ENCODE results near the gene GSTM1.
"Not testable (repeated sequence)": the region's sequence is repeated elsewhere in the genome, so short reads cannot be mapped to it uniquely, and the experiment has no call there.

The GSTM1 gene

DNA sequence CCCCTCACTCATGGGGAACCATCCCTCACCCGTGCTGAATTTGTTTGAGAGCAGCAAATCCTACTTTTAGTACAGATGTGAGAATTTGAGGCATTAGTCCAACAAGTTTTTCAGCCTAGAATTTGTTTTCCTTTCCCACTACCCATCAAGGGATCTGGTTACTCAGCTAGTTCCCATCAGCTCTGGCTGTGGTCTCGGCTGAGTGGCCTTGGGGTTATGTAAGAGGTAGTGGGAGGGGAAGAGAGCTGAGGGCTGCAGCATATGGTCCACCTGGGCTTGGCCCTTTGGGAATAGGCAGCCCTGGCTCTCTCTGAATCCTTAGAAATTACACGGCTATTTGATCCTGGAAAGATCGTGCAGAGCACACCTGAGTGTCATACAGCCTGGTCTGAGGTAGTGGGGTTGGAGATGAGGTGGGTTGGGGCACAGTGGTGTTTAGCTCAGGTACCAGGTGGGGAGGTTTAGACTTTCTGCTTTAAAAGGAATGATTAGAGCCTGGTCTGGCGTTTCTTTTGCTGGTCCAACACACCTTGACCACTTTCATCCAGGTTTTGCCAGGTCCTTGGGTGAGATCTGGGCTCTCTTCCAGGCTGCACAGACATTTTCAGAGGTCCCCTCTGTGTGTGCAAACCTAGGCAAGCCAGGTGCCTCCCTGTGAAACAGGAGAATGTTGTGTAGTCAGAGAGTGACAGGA lies 27.5 kb upstream of the GSTM1 start:
- no peak for DNase-seq (ENCODE audit: extremely low read depth in 1 of 2, low read depth in 1 of 2)

DNA sequence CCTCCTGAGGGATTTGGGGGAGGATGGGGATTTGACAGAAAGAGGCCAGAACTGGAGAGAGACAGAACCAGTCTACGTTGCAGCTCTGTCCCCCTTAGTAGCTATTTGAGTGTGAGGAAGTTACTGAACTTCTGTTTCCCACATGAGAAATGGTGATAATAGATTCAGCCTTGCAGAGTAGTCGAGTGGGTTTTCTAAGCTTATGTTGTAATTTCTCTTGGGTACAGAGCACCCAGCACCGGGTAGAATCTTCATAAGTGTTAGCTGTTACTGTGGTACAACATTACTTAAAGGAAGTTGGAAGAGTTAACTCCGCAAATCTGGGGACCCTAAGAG lies 27.0 kb upstream of the GSTM1 start:
- DNase-seq (ENCODE audit: extremely low read depth in 1 of 2, low read depth in 1 of 2): not testable (repeated sequence)

DNA sequence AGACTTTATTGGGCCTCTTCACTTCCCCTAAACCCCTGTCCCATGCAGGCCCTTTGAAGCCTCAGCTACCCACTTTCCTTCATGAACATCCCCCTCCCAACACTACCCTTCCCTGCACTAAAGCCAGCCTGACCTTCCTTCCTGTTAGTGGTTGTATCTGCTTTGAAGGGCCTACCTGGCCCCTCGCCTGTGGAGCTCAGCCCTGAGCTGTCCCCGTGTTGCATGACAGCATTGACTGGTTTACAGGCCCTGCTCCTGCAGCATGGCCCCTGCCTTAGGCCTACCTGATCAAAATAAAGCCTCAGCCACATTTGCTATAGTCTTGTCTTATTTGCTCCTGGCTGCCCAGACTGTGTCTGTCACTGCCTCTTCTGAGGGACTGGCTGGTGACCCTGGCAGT lies 26.2 kb upstream of the GSTM1 start:
- no peak for DNase-seq (ENCODE audit: extremely low read depth in 1 of 2, low read depth in 1 of 2)

DNA sequence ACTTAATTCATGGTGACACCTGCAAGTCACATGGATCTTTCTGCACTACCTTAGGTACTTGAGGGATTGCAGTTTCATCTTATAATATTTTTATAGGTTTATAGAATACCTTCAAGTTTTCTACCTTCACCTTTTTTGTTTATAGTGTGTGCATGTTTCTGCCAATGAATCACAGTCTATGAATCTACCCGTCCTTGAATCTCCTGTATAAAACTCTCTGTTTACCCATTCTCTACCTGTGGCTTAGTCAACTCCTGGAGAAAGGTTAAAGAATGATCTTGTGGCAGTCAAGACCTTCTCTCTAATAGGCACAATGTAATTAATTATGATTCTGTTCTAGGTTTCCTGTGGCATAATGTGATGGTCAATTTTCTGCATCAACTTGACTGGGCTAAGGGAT lies 22.9 kb upstream of the GSTM1 start:
- DNase-seq (ENCODE audit: extremely low read depth in 1 of 2, low read depth in 1 of 2): no peak

DNA sequence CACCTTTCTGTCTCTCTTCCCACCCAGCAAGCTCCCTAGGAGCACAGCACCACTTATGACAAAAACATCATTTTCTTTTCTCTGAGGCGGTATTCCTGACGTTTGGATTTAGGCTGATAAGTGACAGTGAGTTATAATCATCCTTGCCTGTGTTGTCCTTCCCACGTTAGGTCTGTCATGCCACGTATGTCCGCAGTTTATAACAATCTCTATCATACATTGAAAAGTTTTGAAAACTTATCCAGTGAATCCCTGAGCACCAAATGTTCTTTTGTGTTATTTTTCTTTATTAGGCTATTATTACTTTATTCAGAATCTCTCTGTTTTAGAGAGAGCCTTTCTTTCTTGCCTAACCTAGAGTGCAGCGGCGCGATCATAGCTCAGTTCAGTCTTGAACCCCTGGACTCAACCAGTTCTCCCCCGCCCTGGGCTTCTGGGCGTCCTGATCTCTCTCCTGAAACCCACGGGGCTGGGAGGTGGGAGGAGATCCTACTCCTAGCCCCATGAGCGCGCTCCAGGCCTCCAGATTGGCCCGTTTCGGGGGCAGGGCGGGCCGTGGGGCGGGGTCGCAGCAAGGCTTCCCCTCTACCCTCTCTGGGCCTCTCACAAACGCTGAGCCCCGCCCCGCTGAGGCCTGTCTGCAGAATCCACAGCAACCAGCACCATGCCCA lies 20.0 kb upstream of the GSTM1 start, which contains the start of gene GSTM2:
Gene GSTM2, plus strand, starts transcription at position 606 of the 671 bp plus-strand sequence. Its CDS starts 59 bp downstream, at position 665.
- DNase-seq (ENCODE audit: extremely low read depth in 1 of 2, low read depth in 1 of 2): peak; percentile 67 to 77

DNA sequence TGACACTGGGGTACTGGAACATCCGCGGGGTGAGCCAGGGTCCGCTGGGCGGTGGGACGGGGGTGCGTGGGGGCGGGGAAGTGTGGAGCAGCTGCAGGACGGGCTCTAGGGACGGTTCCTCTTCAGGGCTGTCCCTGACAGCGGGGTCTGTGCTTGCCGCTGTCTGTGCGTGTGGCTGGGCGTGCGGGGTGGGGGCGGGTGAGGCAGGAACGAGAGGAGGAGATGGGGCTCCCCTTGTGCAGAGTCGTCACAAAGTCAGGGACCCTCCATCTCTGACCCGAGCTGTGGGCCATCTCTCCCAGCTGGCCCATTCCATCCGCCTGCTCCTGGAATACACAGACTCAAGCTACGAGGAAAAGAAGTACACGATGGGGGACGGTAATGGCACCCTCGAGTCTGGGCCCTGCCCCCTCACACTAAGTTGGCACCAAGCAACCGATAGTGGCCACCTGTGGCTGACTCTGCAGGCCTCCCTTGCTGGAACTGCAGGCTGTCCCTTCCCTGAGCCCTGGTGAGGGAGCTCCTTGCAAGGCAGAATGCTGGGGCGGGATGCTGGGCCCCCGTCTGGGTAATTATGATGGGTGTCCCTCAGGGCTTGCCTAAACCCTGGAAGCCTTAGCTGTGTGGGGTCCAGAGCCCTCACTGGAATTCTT lies 19.4 kb upstream of the GSTM1 start:
- DNase-seq (ENCODE audit: extremely low read depth in 1 of 2, low read depth in 1 of 2): no peak

DNA sequence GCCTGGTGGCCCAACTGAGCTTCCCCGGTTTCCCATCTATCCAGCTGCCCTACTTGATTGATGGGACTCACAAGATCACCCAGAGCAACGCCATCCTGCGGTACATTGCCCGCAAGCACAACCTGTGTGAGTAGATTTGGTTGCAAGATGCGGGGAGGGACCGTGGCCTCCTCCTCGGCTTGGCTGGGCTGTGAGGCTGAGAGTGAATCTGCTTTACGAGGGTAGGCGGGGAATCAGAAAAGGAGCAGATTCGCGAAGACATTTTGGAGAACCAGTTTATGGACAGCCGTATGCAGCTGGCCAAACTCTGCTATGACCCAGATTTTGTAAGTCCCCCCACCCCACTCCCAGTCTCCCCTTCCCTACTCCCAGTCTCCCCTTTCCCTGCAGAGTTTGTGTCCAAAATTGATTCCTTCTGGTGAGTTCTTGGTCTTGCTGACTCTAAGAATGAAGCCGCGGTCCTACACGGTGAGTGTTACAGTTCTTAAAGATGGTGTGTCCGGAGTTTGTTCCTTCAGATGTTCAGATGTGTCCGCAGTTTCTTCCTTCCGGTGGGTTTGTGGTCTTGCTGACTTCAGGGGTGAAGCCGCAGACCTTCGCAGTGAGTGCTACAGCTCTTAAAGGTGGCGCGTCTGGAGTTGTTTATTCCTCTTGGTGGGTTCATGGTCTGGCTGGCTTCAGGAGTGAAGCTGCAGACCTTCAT lies 18.2 kb upstream of the GSTM1 start:
- DNase-seq (ENCODE audit: extremely low read depth in 1 of 2, low read depth in 1 of 2): peak in 1 of 2 donors; percentile 8

DNA sequence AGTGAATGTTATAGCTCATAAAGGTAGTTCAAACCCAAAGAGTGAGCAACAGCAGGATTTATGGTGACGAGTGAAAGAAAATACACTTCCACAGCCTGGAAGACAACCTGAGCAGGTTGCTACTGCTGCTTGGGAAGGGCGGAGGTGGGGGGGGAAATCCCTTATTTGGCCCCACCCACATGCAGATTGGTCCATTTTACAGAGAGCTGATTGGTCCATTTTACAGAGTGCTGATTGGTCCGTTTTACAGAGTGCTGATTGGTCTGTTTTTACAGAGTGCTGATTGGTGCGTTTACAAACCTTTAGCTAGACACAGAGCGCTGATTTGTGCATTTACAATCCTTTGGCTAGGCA lies 17.7 kb upstream of the GSTM1 start:
- not testable (repeated sequence) for DNase-seq (ENCODE audit: extremely low read depth in 1 of 2, low read depth in 1 of 2)

DNA sequence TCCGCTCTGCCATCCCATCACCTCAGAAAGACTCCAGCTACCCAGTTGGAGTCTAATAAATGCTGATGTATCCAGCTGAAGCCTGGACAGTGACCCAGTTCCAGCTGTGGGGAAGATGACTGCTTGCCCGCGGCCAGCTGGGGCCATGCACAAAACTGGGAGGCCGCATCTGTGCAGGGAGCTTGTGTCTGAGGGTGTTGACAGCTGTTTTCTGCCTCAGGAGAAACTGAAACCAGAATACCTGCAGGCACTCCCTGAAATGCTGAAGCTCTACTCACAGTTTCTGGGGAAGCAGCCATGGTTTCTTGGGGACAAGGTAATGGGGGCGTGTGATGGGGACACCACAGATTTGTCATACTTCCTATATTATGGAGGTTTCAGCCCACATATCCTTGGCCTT lies 16.6 kb upstream of the GSTM1 start:
- no peak for DNase-seq (ENCODE audit: extremely low read depth in 1 of 2, low read depth in 1 of 2)

DNA sequence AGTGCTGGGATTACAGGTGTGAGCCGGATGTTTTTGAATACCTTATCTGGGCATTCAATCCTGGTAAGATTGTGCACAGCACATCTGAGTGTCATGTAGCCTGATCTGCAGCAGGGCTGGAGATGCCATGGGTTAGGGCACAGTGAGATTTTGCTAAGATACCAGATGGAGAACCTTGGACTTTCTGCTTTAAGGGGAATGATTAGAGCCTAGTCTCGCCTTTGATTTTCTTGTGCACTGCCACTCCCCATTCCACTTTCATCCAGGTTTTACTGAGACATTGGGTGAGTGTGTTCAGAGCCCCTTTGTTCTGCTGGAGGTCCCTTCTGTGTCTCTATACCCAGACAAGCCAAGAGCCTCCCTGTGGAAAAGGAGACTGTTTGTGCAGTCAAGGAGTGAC lies 13.8 kb upstream of the GSTM1 start:
- not testable (repeated sequence) for DNase-seq (ENCODE audit: extremely low read depth in 1 of 2, low read depth in 1 of 2)

DNA sequence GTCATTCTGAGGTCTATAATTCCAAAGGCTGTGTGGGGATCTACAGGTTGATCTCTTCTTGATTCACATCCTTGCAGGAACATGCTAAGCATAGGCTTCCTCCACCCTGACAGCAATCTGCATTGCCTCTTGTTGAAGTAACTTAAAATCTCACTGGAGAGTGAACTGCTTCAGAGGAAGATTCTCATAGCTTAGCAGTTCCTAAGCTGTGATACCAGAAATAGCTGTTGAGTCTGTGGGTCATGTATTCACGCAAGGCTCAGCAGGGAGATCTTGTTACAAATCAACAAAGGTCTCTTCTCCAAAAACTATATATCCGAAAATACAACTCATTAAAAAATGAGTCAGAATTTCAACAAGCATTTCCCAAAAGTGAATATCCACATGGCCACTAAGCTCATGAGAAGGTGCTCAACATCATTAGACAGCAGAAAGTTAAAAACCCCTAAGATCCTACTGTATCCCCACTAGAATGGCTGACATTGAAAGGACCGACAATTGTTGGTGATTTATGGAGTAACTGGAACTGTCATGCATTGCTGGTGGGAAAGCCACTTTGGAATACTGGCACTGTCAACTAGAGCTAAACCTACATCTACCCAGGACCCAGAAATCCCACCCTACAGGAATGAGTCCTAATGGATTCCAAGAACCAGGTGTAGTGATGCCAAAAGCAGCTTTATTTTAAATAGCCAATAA lies 10.8 kb upstream of the GSTM1 start:
- not testable (repeated sequence) for DNase-seq (ENCODE audit: extremely low read depth in 1 of 2, low read depth in 1 of 2)

DNA sequence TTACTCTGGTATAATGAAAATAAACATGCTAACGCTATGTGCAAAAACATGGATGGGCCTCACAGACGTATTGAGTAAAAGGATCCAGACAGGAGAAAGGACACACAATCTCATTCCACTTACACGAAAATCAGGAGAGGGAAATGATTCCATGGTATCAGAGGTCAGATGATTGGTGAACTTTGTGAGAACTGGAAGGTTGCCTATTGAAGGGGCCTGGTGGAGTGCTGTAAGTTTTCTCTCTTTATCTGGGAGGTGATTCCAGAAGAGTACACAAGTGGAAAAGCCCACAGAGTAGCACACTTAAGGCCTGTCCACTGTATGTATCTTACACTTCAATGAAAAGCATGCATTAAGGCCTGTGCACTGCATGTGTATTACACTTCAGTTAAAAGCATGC lies 10.2 kb upstream of the GSTM1 start:
- no peak for DNase-seq (ENCODE audit: extremely low read depth in 1 of 2, low read depth in 1 of 2)

DNA sequence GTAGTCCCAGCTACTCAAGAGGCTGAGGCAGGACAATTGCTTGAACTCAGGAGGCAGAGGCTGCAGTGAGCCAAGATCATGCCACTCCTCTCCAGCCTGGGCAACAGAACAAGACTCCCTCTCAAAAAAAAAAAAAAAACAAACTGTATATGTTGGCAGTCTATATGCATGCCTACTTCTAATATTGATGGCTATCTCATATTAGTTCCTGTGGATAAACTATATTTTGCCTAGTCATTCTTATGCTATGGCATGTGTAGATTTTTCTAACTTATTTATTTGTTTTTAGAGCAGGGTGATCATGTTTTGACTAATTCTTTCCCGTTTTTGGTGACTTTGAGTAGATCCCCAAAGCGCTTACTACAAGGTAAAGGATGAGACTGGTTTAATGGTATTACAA lies 9.0 kb upstream of the GSTM1 start:
- not testable (repeated sequence) for DNase-seq (ENCODE audit: extremely low read depth in 1 of 2, low read depth in 1 of 2)

DNA sequence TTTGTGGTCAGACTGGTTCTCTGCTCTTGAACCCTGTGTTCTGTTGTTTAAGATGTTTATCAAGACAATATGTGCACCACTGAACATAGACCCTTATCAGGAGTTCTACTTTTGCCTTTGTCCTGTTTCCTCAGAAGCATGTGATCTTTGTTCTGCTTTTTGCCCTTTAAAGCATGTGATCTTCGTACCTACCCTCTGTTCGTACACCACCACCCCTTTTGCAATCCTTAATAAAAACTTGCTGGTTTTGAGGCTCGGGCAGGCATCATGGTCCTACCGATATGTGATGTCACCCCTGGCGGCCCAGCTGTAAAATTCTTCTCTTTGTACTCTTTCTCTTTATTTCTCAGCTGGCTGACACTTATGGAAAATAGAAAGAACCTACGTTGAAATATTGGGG lies 2.8 kb upstream of the GSTM1 start:
- not testable (repeated sequence) for DNase-seq (ENCODE audit: extremely low read depth in 1 of 2, low read depth in 1 of 2)

DNA sequence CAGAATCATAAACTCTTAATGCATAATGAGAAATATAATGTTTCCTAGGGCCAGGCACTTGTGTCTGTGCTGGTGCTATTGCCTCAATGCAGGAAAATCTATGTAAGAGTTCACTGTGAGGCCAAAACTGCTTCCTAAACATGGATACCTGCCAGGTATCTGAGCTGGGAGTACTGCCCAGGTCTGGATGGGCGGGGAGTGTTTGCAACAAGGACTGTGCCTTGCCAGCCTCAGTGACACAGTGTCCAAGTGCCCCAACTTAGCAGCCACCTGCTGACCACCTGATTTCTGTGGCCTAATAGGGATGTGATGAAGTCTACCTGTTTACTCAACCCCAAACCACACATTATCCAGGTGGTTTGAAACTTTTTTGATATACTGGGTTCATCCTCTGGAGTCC lies 2.2 kb upstream of the GSTM1 start:
- DNase-seq (ENCODE audit: extremely low read depth in 1 of 2, low read depth in 1 of 2): not testable (repeated sequence)

DNA sequence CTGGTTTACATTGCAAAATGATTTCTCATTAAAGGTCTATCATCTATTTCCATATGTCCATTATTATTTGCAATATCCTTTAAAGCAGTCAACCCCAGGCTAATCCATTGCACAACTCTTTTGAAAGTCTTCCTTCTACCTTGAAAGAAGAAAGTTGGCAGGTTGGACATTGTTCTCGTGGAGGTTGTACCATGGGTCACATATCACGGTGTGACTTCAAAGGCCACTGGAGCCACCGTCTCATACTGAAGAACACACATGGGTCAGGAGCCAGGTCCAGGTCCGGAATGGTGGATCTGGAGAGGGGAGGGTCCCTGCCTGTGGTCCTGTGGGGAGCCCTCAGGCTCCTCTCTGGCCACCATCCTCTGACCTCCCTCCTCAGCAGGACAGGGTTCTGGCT lies 1.7 kb upstream of the GSTM1 start:
- not testable (repeated sequence) for DNase-seq (ENCODE audit: extremely low read depth in 1 of 2, low read depth in 1 of 2)

DNA sequence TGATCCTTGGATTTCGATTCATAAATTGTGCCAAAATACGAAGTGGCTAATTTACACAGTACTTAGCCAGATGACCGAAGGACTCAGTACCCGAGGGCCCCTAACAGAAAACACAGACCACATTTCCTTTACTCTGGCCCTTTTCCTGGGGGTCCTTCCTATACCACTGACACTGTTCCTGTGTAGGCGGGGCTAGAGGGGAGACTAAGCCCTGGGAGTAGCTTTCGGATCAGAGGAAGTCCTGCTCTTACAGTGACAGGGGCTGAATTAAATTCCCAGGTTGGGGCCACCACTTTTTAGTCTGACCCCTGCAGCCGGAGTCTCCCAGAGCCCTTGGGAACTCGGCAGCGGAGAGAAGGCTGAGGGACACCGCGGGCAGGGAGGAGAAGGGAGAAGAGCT lies 508 bp upstream of the GSTM1 start:
- DNase-seq (ENCODE audit: extremely low read depth in 1 of 2, low read depth in 1 of 2): not testable (repeated sequence)

DNA sequence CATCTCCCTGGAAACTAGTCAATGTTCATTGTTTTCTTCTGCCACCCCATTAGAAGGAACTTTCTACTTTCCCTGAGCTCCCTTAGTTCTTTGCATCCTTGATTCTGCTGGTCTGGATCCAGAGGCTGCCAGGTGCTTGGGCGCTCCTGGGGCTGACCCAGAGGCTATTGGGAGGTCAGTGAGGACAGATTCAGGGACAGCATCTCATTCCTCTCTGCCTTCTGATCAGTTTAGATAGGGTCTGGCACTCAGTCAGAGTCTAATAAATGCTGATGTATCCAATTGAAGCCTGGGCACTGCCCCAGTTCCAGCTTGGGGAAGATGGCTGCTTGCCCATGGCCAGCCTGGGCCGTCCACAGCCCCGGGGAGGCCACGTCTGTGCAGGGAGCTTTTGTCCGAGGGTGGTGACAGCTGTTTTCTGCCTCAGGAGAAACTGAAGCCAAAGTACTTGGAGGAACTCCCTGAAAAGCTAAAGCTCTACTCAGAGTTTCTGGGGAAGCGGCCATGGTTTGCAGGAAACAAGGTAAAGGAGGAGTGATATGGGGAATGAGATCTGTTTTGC lies 2.3 kb downstream of the GSTM1 start:
- no peak for DNase-seq (ENCODE audit: extremely low read depth in 1 of 2, low read depth in 1 of 2)

DNA sequence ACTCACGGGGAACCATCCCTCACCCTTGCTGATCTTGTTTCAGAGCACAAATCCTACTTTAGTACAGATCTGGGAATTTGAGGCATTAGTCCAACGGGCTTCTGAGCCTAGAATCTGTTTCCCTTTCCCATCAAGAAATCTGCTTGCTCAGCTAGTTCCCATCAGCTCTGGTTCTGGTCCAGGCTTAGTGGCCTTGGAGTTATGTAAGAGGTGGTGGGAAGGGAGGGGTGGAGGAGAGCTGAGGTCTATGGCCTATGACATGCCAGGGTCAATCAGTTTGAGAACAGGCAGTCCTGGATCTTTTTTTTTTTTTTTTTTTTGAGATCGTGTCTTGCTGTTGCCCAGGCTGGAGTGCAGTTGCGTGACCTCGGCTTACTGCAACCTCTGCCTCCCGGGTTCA lies 4.1 kb downstream of the GSTM1 start:
- no peak for DNase-seq (ENCODE audit: extremely low read depth in 1 of 2, low read depth in 1 of 2)

DNA sequence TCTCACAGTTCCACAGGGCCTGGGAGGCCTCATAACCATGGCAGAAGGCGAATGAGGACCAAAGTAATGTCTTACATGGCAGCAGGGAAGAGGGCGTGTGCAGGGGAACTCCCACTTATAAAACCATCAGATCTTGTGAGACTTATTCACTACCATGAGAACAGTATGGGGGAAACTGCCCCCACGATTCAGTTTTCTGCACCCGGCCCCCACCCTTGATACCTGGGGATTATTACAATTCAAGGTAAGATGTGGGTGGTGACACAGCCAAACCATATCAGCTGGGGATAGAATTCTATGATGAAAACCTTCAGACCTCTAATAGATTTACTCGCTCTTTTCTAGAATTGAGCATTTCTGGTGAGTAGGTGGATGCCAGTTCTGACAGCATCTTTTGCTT lies 6.8 kb downstream of the GSTM1 start:
- not testable (repeated sequence) for DNase-seq (ENCODE audit: extremely low read depth in 1 of 2, low read depth in 1 of 2)

DNA sequence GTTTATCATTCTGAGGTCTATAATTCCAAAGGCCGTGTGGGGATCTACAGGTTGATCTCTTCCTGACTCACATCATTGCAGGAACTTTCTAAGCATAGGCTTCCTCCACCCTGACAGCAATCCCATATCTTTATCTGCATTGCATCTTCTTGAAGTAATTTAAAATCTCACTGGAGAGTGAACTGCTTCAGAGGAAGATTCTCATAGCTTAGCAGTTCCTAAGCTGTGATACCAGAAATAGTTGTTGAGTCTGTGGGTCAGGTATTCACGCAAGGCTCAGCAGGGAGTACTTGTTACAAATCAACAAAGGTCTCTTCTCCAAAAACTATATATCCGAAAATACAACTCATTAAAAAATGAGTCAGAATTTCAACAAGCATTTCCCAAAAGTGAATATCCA lies 7.5 kb downstream of the GSTM1 start:
- DNase-seq (ENCODE audit: extremely low read depth in 1 of 2, low read depth in 1 of 2): not testable (repeated sequence)
